Lung (tissue), 12 donors: ENCODE data around the gene NUPR2. TPM values are rescaled to one million over a fixed set of nuclear protein-coding genes. Genes with fewer than 3 reads are reported as not detected.

Experiments
- ATAC-seq: fragments of 200-7000 bp; cut with Tn5 transposase; one replicate; pipeline ENCODE4 v1.9.1; 2020; ENCODE audit warnings: moderate number of reproducible peaks; ENCODE audit not compliant: insufficient read depth, low FRiP score
- DNase-seq, 3 donors: peaks; one replicate each; pipeline ENCODE4 v3.0.0-alpha.2; 2013 to 2017
- H3K27ac ChIP-seq, 2 donors: one replicate each; pipeline ENCODE4 v1.5.1; 2013; ENCODE audit warnings: mild to moderate bottlenecking in 2 of 2, moderate library complexity in 2 of 2, control low read depth in 1 of 2, inconsistent platforms in 1 of 2, low read depth in 1 of 2, low read length in 1 of 2
- H3K27me3 ChIP-seq, 3 donors: one replicate each; pipeline ENCODE4 v1.5.1; 2013; ENCODE audit warnings: low read length in 2 of 3; ENCODE audit not compliant: control insufficient read depth in 3 of 3, insufficient read depth in 3 of 3
- H3K36me3 ChIP-seq, 4 donors: one replicate each; pipeline ENCODE4 v1.5.1; 2013; ENCODE audit warnings: low read length in 4 of 4, mild to moderate bottlenecking in 1 of 4, moderate library complexity in 1 of 4; ENCODE audit not compliant: control insufficient read depth in 4 of 4, insufficient read depth in 4 of 4
- H3K4me1 ChIP-seq, 5 donors: one replicate each; pipeline ENCODE4 v1.5.1; 2013; ENCODE audit warnings: low read length in 5 of 5, mild to moderate bottlenecking in 2 of 5, moderate library complexity in 1 of 5; ENCODE audit not compliant: control insufficient read depth in 5 of 5, insufficient read depth in 5 of 5
- H3K4me3 ChIP-seq: one replicate; pipeline ENCODE4 v1.5.1; 2013; ENCODE audit warnings: mild to moderate bottlenecking, control low read depth, moderate library complexity
- H3K9ac ChIP-seq, 2 donors: one replicate each; pipeline ENCODE4 v1.5.1; 2013; ENCODE audit warnings: low read length in 2 of 2, control low read depth in 1 of 2; ENCODE audit not compliant: insufficient read depth in 1 of 2
- H3K9me3 ChIP-seq, 4 donors: one replicate each; pipeline ENCODE4 v1.5.1; 2013; ENCODE audit warnings: low read length in 3 of 4, mild to moderate bottlenecking in 1 of 4, moderate library complexity in 1 of 4; ENCODE audit not compliant: control insufficient read depth in 4 of 4, insufficient read depth in 3 of 4
- CTCF ChIP-seq: IDR thresholded peaks from 2 replicates; pipeline ENCODE4 v1.5.1; 2012; ENCODE audit warnings: mild to moderate bottlenecking; ENCODE audit errors: control extremely low read depth, extremely low read depth
- WGBS, 2 donors: extraction: QIAGEN DNeasy Blood & Tissue Kit; methylation state at CpG; one replicate each; pipeline ENCODE4 v1.1.7; 2013; 5-methylcytosine and 5-hydroxymethylcytosine counted together
- polyA plus RNA-seq, 2 donors: library from polyadenylated mRNA; stranded (reverse); fragments of 200-250 nt; gene quantifications; one replicate each; pipeline ENCODE4 v1.2.1, GENCODE V29; 2013
- total RNA-seq, 2 donors: library from RNA; depleted of rRNA in 1 of 2; stranded (reverse); fragments of >200 nt in 1 of 2; gene quantifications; one replicate each; pipeline ENCODE4 v1.2.1, GENCODE V29; 2014 to 2021
- donor health status: control.
- donor health status: control.
- donor health status: Bipolar disorder and iron deficiency.
- donor health status: healthy.
- donor health status: DM: yes; HTN: yes; CAD: no.

The NUPR2 gene
- total and polyA plus RNA-seq, 4 donors: 0.88 to 3.0 (median 1.9) TPM

- Histone ChIP-seq H3K27me3 (no peaks in the 10 kb centered on the region), H3K9me3 (peaks cover 0 to 3% (median 0%) of the 10 kb centered on the region in 4 donors), H3K9ac (no peak overlapping the region), H3K36me3 (no peaks in the 10 kb centered on the region), H3K4me3 (no peak overlapping the region), H3K4me1 (peaks cover 0 to 11% (median 0%) of the 10 kb centered on the region in 5 donors), H3K27ac (no peak overlapping the region)
- TF ChIP-seq CTCF: no peak
- WGBS, 2 donors: 73 to 79% methylated on average over 7 of the region's 7 CpGs
- DNase-seq (peak in 2 of 3 donors; percentile 20 to 51), ATAC-seq (no peak)
Observed at GRCh38 chr7:56127241-56127975, 11.2 kb upstream of the NUPR2 start.

GRCh38 chr7:56125831-56126230, 9.6 kb upstream of the NUPR2 start:
- no peaks in the 10 kb centered on the region for H3K27me3 ChIP-seq
- no peak overlapping the region for H3K9ac ChIP-seq
- H3K4me1 ChIP-seq: peaks cover 0 to 11% (median 0%) of the 10 kb centered on the region in 5 donors
- ATAC-seq: no peak
- DNase-seq: peak in 2 of 3 donors; percentile 20 to 57
- no peaks in the 10 kb centered on the region for H3K36me3 ChIP-seq
- H3K4me3 ChIP-seq: no peak overlapping the region
- H3K27ac ChIP-seq: no peak overlapping the region
- TF ChIP-seq CTCF: no peak
- H3K9me3 ChIP-seq: peaks cover 0 to 3% (median 0%) of the 10 kb centered on the region in 4 donors
- 76 to 85% methylated on average over 8 of the region's 8 CpGs for WGBS, 2 donors

- no peak for ATAC-seq
- H3K9ac ChIP-seq: no peak overlapping the region
- no peak overlapping the region for H3K4me3 ChIP-seq
- peak in 1 of 3 donors; percentile 4 for DNase-seq
- H3K27ac ChIP-seq: no peak overlapping the region
- no peaks in the 10 kb centered on the region for H3K27me3 ChIP-seq
- peaks cover 0 to 3% (median 0%) of the 10 kb centered on the region in 4 donors for H3K9me3 ChIP-seq
- H3K36me3 ChIP-seq: no peaks in the 10 kb centered on the region
- peaks cover 0 to 11% (median 0%) of the 10 kb centered on the region in 5 donors for H3K4me1 ChIP-seq
- 67 to 77% methylated on average over 6 of the region's 6 CpGs for WGBS, 2 donors
- no peak for TF ChIP-seq CTCF
Observed at GRCh38 chr7:56124981-56125380, 8.8 kb upstream of the NUPR2 start.
